ENCODE measurements around the gene IGFBPL1. TPM values are rescaled to one million over a fixed set of nuclear protein-coding genes. Genes with fewer than 3 reads are reported as not detected.

IGFBPL1 gene
- polyA plus RNA-seq, 3 donors = not detected

GRCh38 chr9:38437193-38437823, 13.1 kb upstream of the IGFBPL1 start:
- Histone ChIP-seq H3K27me3 (ENCODE audit: control insufficient read depth in 2 of 2, insufficient read depth in 2 of 2, low read length in 2 of 2) (no peaks in the 10 kb centered on the region), H3K9me3 (replicated peaks in 1 of 2; ENCODE audit: control insufficient read depth in 1 of 2, insufficient read depth in 1 of 2, low read length in 2 of 2) (no peaks in the 10 kb centered on the region), H2AFZ (ENCODE audit: insufficient read depth, low read depth, low read length, poor library complexity, severe bottlenecking) (peak overlapping the region; percentile 58), H3K4me3 (replicated peaks in 1 of 3; ENCODE audit: low read depth in 2 of 3, low read length in 3 of 3) (no peak overlapping the region), H3K4me1 (ENCODE audit: control insufficient read depth in 1 of 2, insufficient read depth in 2 of 2, low read length in 2 of 2) (peaks cover 0 to 3% of the 10 kb centered on the region in 2 donors), H3K27ac (ENCODE audit: low read depth in 1 of 2, low read length in 2 of 2) (no peak overlapping the region), H4K20me1 (ENCODE audit: insufficient read depth, low read length) (no peaks in the 10 kb centered on the region), H3K4me2 (replicated peaks; ENCODE audit: extremely low read depth, low read length, poor library complexity, severe bottlenecking) (peak overlapping the region; percentile 33), H3K9ac (ENCODE audit: insufficient read depth, low read length, poor library complexity, severe bottlenecking) (no peak overlapping the region), H3K36me3 (replicated peaks in 1 of 2; ENCODE audit: control insufficient read depth in 1 of 2, insufficient read depth in 2 of 2, low read length in 2 of 2) (no peaks in the 10 kb centered on the region), H3K79me2 (ENCODE audit: insufficient read depth, low read length) (no peaks in the 10 kb centered on the region)
- 76% methylated on average over 11 of the region's 11 CpGs for WGBS (ENCODE audit: insufficient coverage)
- no peak for TF ChIP-seq CTCF (IDR thresholded peaks at IDR 0.05)
- H3K4me3 Mint-ChIP-seq = peak overlapping the region; percentile 28 to 32
- H3K4me1 Mint-ChIP-seq = peaks cover 15% of the 10 kb centered on the region
- peak overlapping the region in 2 of 7 donors; percentile 25 to 28 for H3K27ac Mint-ChIP-seq
- intact Hi-C loops (cut with micrococcal nuclease) = no loop called here
- DNase-seq = no peak
- no peaks in the 10 kb centered on the region for H3K36me3 Mint-ChIP-seq
- peaks cover 0 to 3% (median 0%) of the 10 kb centered on the region in 7 donors for H3K9me3 Mint-ChIP-seq
- H3K27me3 Mint-ChIP-seq (ENCODE audit: low read depth in 3 of 3) = peaks cover 1 to 6% (median 1%) of the 10 kb centered on the region in 3 donors

- no peak for TF ChIP-seq CTCF (IDR thresholded peaks at IDR 0.05)
- Mint-ChIP-seq H3K4me3 (no peak overlapping the region), H3K4me1 (peaks cover 15% of the 10 kb centered on the region), H3K36me3 (no peaks in the 10 kb centered on the region), H3K27ac (no peak overlapping the region), H3K27me3 (ENCODE audit: low read depth in 3 of 3) (peaks cover 1 to 6% (median 1%) of the 10 kb centered on the region in 3 donors), H3K9me3 (peaks cover 0 to 2% (median 0%) of the 10 kb centered on the region in 7 donors)
- H3K27me3 ChIP-seq (ENCODE audit: control insufficient read depth in 2 of 2, insufficient read depth in 2 of 2, low read length in 2 of 2) = no peaks in the 10 kb centered on the region
- H3K4me3 ChIP-seq (replicated peaks in 1 of 3; ENCODE audit: low read depth in 2 of 3, low read length in 3 of 3) = no peak overlapping the region
- no peak overlapping the region for H3K9ac ChIP-seq (ENCODE audit: insufficient read depth, low read length, poor library complexity, severe bottlenecking)
- H3K9me3 ChIP-seq (replicated peaks in 1 of 2; ENCODE audit: control insufficient read depth in 1 of 2, insufficient read depth in 1 of 2, low read length in 2 of 2) = no peaks in the 10 kb centered on the region
- no peaks in the 10 kb centered on the region for H4K20me1 ChIP-seq (ENCODE audit: insufficient read depth, low read length)
- no peak overlapping the region for H3K4me2 ChIP-seq (replicated peaks; ENCODE audit: extremely low read depth, low read length, poor library complexity, severe bottlenecking)
- H2AFZ ChIP-seq (ENCODE audit: insufficient read depth, low read depth, low read length, poor library complexity, severe bottlenecking) = no peak overlapping the region
- no peaks in the 10 kb centered on the region for H3K36me3 ChIP-seq (replicated peaks in 1 of 2; ENCODE audit: control insufficient read depth in 1 of 2, insufficient read depth in 2 of 2, low read length in 2 of 2)
- H3K27ac ChIP-seq (ENCODE audit: low read depth in 1 of 2, low read length in 2 of 2) = no peak overlapping the region
- intact Hi-C loops (cut with micrococcal nuclease) = no loop called here
- DNase-seq = no peak
- no CpG with 5 or more reads among the region's 2 CpGs for whole genome bisulfite sequencing (ENCODE audit: insufficient coverage)
- no peaks in the 10 kb centered on the region for H3K79me2 ChIP-seq (ENCODE audit: insufficient read depth, low read length)
- peaks cover 0 to 3% of the 10 kb centered on the region in 2 donors for H3K4me1 ChIP-seq (ENCODE audit: control insufficient read depth in 1 of 2, insufficient read depth in 2 of 2, low read length in 2 of 2)
These were observed 12.5 kb upstream of the IGFBPL1 start for GRCh38 chr9:38436708-38437107.
